ENCODE data around the gene PARD6G.

The PARD6G gene

DNA sequence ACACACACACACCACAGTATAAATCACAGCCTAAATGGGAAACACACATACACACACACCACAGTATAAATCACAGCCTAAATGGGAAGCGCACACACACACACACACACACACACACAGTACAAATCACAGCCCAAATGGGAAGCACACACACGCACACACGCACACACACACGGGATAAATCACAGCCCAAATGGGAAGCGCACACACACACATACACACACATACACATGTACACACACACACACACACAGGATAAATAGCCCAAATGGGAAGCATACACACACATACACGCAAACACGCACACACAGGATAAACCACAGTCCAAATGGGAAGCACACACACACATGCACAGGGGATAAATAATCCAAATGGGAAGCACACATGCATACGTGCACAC is 70.2 kb downstream of the PARD6G start:
- DNase-seq: no peak

GRCh38 chr18:80176334-80177073 is 70.8 kb downstream of the PARD6G start:
- no peak for DNase-seq
- Histone ChIP-seq H3K4me3 (ENCODE audit: low read depth, low read length) (no peak overlapping the region), H3K36me3 (no peaks in the 10 kb centered on the region), H3K27me3 (ENCODE audit: insufficient read depth, low read depth, severe bottlenecking) (no peaks in the 10 kb centered on the region), H3K27ac (no peak overlapping the region), H3K9me3 (ENCODE audit: severe bottlenecking) (no peaks in the 10 kb centered on the region)
- TF ChIP-seq, protein P1, sequence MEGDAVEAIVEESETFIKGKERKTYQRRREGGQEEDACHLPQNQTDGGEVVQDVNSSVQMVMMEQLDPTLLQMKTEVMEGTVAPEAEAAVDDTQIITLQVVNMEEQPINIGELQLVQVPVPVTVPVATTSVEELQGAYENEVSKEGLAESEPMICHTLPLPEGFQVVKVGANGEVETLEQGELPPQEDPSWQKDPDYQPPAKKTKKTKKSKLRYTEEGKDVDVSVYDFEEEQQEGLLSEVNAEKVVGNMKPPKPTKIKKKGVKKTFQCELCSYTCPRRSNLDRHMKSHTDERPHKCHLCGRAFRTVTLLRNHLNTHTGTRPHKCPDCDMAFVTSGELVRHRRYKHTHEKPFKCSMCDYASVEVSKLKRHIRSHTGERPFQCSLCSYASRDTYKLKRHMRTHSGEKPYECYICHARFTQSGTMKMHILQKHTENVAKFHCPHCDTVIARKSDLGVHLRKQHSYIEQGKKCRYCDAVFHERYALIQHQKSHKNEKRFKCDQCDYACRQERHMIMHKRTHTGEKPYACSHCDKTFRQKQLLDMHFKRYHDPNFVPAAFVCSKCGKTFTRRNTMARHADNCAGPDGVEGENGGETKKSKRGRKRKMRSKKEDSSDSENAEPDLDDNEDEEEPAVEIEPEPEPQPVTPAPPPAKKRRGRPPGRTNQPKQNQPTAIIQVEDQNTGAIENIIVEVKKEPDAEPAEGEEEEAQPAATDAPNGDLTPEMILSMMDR (IDR thresholded peaks at IDR 0.05; ENCODE audit: low read depth, low read length): no peak

More for the DNA sequence above, 70.2 kb downstream of the PARD6G start:
- Histone ChIP-seq H3K27me3 (ENCODE audit: insufficient read depth, low read depth, severe bottlenecking) (no peaks in the 10 kb centered on the region), H3K4me3 (ENCODE audit: low read depth, low read length) (no peak overlapping the region), H3K9me3 (ENCODE audit: severe bottlenecking) (no peaks in the 10 kb centered on the region), H3K36me3 (no peaks in the 10 kb centered on the region), H3K27ac (no peak overlapping the region)
- TF ChIP-seq, protein P1 (IDR thresholded peaks at IDR 0.05; ENCODE audit: low read depth, low read length): no peak

- TF ChIP-seq, protein P1 (IDR thresholded peaks at IDR 0.05; ENCODE audit: low read depth, low read length): no peak
- no peak overlapping the region for H3K4me3 ChIP-seq (ENCODE audit: low read depth, low read length)
- no peak for DNase-seq
- H3K9me3 ChIP-seq (ENCODE audit: severe bottlenecking): no peaks in the 10 kb centered on the region
- H3K27ac ChIP-seq: no peak overlapping the region; the same call in 1 of the 2 replicates
- no peaks in the 10 kb centered on the region for H3K36me3 ChIP-seq
- H3K27me3 ChIP-seq (ENCODE audit: insufficient read depth, low read depth, severe bottlenecking): no peaks in the 10 kb centered on the region
These were observed 71.7 kb downstream of the PARD6G start for GRCh38 chr18:80175451-80176204.

DNA sequence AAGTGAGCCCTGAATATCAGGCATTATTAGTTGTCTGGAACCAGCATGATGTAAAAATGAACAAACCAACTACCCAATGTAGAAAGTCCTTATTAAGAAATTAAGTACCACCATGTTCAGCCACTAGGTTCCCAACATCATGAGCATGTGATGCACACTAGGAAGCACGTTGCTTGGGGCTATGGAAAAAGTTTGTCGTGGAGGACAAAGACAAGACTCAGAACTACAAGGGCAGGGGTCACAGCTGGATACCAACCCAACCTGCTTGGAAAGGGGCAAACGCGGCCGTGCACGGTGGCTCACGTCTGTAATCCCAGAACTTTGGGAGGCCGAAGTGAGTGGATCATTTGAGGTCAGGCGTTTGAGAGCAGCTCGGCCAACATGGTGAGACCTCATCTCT is 74.3 kb downstream of the PARD6G start:
- H3K9me3 ChIP-seq (ENCODE audit: severe bottlenecking): no peaks in the 10 kb centered on the region
- H3K4me3 ChIP-seq (ENCODE audit: low read depth, low read length): no peak overlapping the region
- no peaks in the 10 kb centered on the region; the same call in 1 of the 2 replicates for H3K36me3 ChIP-seq
- no peak for DNase-seq
- no peak overlapping the region for H3K27ac ChIP-seq
- no peaks in the 10 kb centered on the region for H3K27me3 ChIP-seq (ENCODE audit: insufficient read depth, low read depth, severe bottlenecking)
- TF ChIP-seq, protein P1 (IDR thresholded peaks at IDR 0.05; ENCODE audit: low read depth, low read length): no peak

DNA sequence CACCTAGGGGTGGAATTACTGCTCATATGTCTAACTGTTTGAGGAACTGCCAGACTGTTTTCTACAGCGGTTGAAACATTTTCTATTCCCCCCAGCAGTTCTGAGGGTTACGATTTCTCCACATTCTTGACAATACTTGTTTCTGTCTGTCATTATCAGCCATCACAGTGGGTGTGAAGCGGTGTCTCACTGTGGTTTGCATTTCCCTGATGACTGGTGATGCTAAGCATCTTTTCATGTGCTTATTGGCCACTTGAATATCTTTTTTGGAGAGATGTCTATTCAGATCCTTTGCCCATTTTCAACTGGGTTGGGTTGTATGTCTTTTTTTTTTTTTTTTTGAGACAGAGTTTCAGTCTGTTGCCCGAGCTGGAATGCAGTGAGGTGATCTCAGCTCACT is 75.3 kb downstream of the PARD6G start:
- DNase-seq: no peak
- Histone ChIP-seq H3K4me3 (ENCODE audit: low read depth, low read length) (no peak overlapping the region), H3K27me3 (ENCODE audit: insufficient read depth, low read depth, severe bottlenecking) (no peaks in the 10 kb centered on the region), H3K36me3 (no peaks in the 10 kb centered on the region; the same call in 1 of the 2 replicates), H3K9me3 (ENCODE audit: severe bottlenecking) (no peaks in the 10 kb centered on the region), H3K27ac (no peak overlapping the region)
- TF ChIP-seq, protein P1 (IDR thresholded peaks at IDR 0.05; ENCODE audit: low read depth, low read length): no peak

Data from WERI-Rb-1 (cell line).